Retinal pigment epithelial cell (primary cell): ENCODE measurements around the gene QPRT.
"Not testable (repeated sequence)": the region's sequence is repeated elsewhere in the genome, so short reads cannot be mapped to it uniquely, and the experiment has no call there.

Experiments used
- DNase-seq: peaks from one replicate; pipeline ENCODE4 v3.0.0-alpha.2; 2010; ENCODE audit warnings: low read depth
- H3K4me3 ChIP-seq: 2 replicates; pipeline ENCODE4 v1.5.1; 2011; ENCODE audit warnings: mild to moderate bottlenecking, low read length, control low read depth, moderate library complexity
- CTCF ChIP-seq: conservative IDR thresholded peaks from 2 replicates; pipeline ENCODE4 v1.5.1; 2011; ENCODE audit warnings: low read depth, low read length, control low read depth, inconsistent platforms

The QPRT gene

DNA sequence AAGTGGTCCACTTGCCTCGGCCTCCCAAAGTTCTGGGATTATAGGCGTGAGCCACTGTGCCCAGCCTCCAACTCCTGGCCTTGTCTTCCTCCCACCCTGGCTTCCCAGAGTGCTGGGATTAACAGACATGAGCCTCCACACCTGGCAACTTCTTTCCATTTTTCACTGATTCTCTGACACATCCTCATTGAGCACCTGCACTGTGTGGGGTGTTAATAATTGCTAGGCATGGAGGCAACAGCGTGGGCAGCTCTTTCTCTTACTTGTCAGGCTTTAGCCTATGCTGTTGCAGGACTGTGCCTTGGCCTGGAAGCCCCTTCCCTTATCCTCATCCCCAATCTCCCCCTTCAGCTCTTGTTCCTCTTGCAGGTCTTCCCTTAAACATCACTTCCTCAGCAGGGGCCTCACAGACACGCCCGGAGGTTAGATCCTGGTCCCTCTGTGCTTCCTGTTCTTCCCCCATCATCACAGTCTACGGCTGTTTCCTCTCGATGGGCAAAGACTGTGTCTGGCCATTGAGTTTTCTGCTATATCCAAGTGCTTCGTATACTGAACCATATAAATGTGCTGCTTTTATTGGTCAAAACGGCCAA is 7.9 kb downstream of the QPRT start:
- no peak for TF ChIP-seq CTCF
- no peak for DNase-seq
- no peak overlapping the region for H3K4me3 ChIP-seq

DNA sequence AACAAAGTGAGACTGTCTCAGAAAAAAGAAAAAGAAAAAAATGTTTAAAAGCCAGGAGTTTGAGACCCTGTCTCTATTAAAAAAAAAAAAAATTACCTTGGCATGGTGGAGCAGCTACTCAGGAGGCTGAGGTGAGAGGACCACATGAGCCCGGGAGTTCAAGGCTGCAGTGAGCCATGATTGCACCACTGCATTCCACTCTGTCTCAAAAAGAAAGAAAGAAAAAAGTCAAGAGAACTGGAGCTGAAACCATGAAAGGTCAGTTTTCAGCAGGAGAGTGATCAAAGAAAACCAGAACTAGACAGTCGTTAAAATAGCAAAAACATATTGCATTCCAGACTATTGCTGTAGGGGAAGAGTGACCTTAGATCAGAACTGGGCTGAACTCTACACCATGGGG is 8.8 kb downstream of the QPRT start:
- DNase-seq, result no peak
- TF ChIP-seq CTCF, result no peak
- H3K4me3 ChIP-seq, result no peak overlapping the region

- no peak overlapping the region for H3K4me3 ChIP-seq
- no peak for TF ChIP-seq CTCF
- no peak for DNase-seq
Observed at GRCh38 chr16:29688172-29688571, 9.2 kb downstream of the QPRT start.

- not testable (repeated sequence) for DNase-seq, H3K4me3 ChIP-seq
Observed at GRCh38 chr16:29689490-29690351, 10.7 kb downstream of the QPRT start.

DNA sequence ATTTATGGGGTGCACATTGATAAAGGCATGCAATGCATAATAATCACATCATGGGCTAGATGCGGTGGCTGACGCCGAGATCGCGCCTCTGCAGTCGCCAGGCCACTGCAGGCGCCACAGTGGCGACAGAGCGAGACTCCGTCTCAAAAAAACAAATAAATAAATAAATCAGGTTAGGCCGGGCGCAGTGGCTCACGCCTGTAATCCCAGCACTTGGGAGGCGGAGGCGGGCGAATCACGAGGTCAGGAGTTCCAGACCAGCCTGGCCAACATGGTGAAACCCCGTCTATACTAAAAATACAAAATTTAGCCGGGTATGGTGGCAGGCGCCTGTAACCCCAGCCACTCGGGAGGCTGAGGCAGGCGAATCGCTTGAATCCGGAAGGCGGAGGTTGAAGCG is 13.6 kb downstream of the QPRT start:
- not testable (repeated sequence) for H3K4me3 ChIP-seq, DNase-seq

DNA sequence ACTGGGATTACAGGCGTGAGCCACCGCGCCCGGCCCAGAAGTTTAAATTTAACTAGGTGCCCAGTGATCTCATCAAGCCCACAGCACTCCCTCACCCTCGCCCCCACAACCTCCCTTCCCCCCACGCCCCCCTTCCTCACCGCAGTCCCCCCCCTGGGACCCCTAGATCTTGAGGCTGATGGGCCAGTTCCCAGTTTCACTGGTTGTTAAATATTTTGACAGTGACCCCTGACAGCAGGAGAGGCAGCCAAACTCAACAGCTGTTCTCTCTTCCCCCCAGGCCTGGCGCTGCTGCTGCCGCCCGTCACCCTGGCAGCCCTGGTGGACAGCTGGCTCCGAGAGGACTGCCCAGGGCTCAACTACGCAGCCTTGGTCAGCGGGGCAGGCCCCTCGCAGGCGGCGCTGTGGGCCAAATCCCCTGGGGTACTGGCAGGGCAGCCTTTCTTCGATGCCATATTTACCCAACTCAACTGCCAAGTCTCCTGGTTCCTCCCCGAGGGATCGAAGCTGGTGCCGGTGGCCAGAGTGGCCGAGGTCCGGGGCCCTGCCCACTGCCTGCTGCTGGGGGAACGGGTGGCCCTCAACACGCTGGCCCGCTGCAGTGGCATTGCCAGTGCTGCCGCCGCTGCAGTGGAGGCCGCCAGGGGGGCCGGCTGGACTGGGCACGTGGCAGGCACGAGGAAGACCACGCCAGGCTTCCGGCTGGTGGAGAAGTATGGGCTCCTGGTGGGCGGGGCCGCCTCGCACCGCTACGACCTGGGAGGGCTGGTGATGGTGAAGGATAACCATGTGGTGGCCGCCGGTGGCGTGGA is 15.6 kb downstream of the QPRT start:
- no peak overlapping the region for H3K4me3 ChIP-seq
- TF ChIP-seq CTCF, result no peak
- DNase-seq, result no peak

GRCh38 chr16:29695675-29696074 is 16.7 kb downstream of the QPRT start:
- DNase-seq, H3K4me3 ChIP-seq: not testable (repeated sequence)

DNA sequence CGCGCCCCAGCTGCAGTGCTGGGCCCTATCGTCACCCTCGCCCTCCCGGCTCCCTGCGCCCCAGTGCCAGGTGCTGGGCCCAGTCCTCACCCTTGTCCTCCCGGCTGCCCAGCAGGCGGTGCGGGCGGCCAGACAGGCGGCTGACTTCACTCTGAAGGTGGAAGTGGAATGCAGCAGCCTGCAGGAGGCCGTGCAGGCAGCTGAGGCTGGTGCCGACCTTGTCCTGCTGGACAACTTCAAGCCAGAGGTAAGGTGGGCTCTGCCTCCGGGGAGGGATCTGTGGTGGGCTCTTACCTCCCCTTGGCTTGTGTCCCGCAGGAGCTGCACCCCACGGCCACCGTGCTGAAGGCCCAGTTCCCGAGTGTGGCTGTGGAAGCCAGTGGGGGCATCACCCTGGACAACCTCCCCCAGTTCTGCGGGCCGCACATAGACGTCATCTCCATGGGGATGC is 17.9 kb downstream of the QPRT start:
- no peak overlapping the region for H3K4me3 ChIP-seq
- no peak for DNase-seq
- no peak for TF ChIP-seq CTCF
